ENCODE measurements around the gene NEDD9. TPM values are rescaled to one million over a fixed set of nuclear protein-coding genes. Genes with fewer than 3 reads are reported as not detected.

The NEDD9 gene
- total and polyA plus RNA-seq, 2 donors (not counting 1 experiment from before 2014, with no cell fraction given), result 38.9 to 46.2 TPM

GRCh38 chr6:11246722-11247121 lies 14.3 kb upstream of the NEDD9 start:
- CTCF ChIA-PET, result no interaction called here
- Mint-ChIP-seq H3K9me3 (ENCODE audit: insufficient read depth) (no peaks in the 10 kb centered on the region), H3K4me1 (peaks cover 6% of the 10 kb centered on the region), H3K27me3 (no peaks in the 10 kb centered on the region), H3K4me3 (no peak overlapping the region), H3K27ac (no peak overlapping the region)
- peaks cover 5 to 65% of the 10 kb centered on the region in 2 experiments for H3K36me3 ChIP-seq (replicated peaks in 1 of 2; ENCODE audit: control extremely low read depth in 1 of 2, control insufficient read depth in 1 of 2, extremely low read depth in 1 of 2, insufficient read depth in 2 of 2, low read length in 1 of 2)
- H3K9ac ChIP-seq (ENCODE audit: low read length), result no peak overlapping the region
- H3K4me2 ChIP-seq (replicated peaks; ENCODE audit: low read depth, low read length, poor library complexity, severe bottlenecking), result no peak overlapping the region
- DNase-seq, result no peak
- H3K79me2 ChIP-seq (ENCODE audit: control insufficient read depth, insufficient read depth, low read length), result peaks cover 63% of the 10 kb centered on the region
- H3K4me3 ChIP-seq (ENCODE audit: control extremely low read depth in 1 of 5, extremely low read depth in 1 of 5, insufficient read depth in 1 of 5, low read depth in 2 of 5, low read length in 4 of 5), result no peak overlapping the region
- ATAC-seq (ENCODE audit: low read depth), result no peak
- peaks cover 13% of the 10 kb centered on the region for H4K20me1 ChIP-seq (ENCODE audit: control insufficient read depth, insufficient read depth, low read length, poor library complexity, severe bottlenecking)
- no peak overlapping the region for H2AFZ ChIP-seq (ENCODE audit: insufficient read depth, low read depth, low read length, poor library complexity, severe bottlenecking)
- POLR2A ChIA-PET, result no interaction called here
- peaks cover 0 to 12% (median 8%) of the 10 kb centered on the region in 3 donors for H3K9me3 ChIP-seq (ENCODE audit: control extremely low read depth in 1 of 3, control insufficient read depth in 2 of 3, insufficient read depth in 1 of 3, low read length in 2 of 3)
- H3K27ac ChIP-seq (ENCODE audit: low read length in 2 of 2), result no peak overlapping the region
- 93% methylated on average over 6 of the region's 6 CpGs for WGBS (ENCODE audit: insufficient coverage)
- H3K4me1 ChIP-seq (ENCODE audit: control insufficient read depth in 2 of 2, insufficient read depth in 2 of 2, low read length in 2 of 2), result no peaks in the 10 kb centered on the region
- TF ChIP-seq CTCF (IDR thresholded peaks at IDR 0.05) (no peak), EZH2 (IDR thresholded peaks at IDR 0.05; ENCODE audit: borderline replicate concordance, insufficient read depth, low read depth, low read length, poor library complexity, severe bottlenecking) (no peak)
- intact Hi-C loops (cut with micrococcal nuclease), result no loop called here
- no peaks in the 10 kb centered on the region for H3K27me3 ChIP-seq (replicated peaks in 1 of 4; ENCODE audit: control extremely low read depth in 1 of 4, control insufficient read depth in 3 of 4, insufficient read depth in 4 of 4, low read length in 3 of 4)

DNA sequence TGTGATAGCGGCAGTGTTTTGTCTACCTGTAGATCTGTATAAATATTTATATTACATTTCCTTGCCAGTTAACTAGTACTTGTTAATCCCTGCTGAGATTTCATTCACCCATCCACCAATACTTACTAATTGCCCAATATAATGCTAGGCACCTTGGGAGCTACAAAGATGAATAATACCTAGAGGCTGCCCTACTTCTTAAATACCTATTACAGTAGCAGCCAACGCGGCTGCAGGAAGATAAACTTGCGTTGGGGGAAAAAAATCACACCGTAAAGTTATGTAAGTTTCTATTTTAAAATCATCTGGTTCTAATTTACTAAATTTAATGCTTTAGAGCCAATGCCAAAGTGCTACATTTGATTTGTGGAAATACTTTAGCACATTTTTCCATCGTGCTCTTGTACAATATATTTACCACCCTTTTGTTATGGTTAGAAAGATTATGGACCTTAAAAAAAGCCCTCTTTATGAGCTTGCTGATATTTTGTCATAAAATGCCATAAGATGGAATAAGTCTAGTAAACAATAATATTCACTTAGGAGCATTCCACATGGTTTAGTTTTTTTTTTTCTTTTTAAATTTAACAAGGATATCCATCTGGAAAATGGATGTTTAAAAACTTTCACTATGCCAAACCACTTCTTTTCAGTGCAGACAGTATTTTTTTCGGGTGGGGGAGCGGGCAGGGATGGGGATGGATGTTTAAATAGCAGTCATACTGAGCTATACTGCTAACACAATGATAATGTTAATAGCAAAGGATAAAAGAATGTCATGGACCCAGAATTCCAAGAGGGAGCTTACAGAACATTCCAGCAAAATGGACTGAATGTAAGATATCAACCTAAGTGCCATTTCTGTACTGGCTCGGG lies 13.2 kb upstream of the NEDD9 start:
- Histone ChIP-seq H3K27me3 (replicated peaks in 1 of 4; ENCODE audit: control extremely low read depth in 1 of 4, control insufficient read depth in 3 of 4, insufficient read depth in 4 of 4, low read length in 3 of 4) (no peaks in the 10 kb centered on the region), H3K36me3 (replicated peaks in 1 of 2; ENCODE audit: control extremely low read depth in 1 of 2, control insufficient read depth in 1 of 2, extremely low read depth in 1 of 2, insufficient read depth in 2 of 2, low read length in 1 of 2) (peaks cover 3 to 62% of the 10 kb centered on the region in 2 experiments), H3K27ac (ENCODE audit: low read length in 2 of 2) (no peak overlapping the region), H3K9me3 (ENCODE audit: control extremely low read depth in 1 of 3, control insufficient read depth in 2 of 3, insufficient read depth in 1 of 3, low read length in 2 of 3) (peaks cover 0 to 12% (median 8%) of the 10 kb centered on the region in 3 donors), H4K20me1 (ENCODE audit: control insufficient read depth, insufficient read depth, low read length, poor library complexity, severe bottlenecking) (peaks cover 13% of the 10 kb centered on the region), H3K4me3 (ENCODE audit: control extremely low read depth in 1 of 5, extremely low read depth in 1 of 5, insufficient read depth in 1 of 5, low read depth in 2 of 5, low read length in 4 of 5) (no peak overlapping the region), H3K4me2 (replicated peaks; ENCODE audit: low read depth, low read length, poor library complexity, severe bottlenecking) (no peak overlapping the region), H2AFZ (ENCODE audit: insufficient read depth, low read depth, low read length, poor library complexity, severe bottlenecking) (no peak overlapping the region), H3K79me2 (ENCODE audit: control insufficient read depth, insufficient read depth, low read length) (peaks cover 58% of the 10 kb centered on the region), H3K4me1 (ENCODE audit: control insufficient read depth in 2 of 2, insufficient read depth in 2 of 2, low read length in 2 of 2) (no peaks in the 10 kb centered on the region), H3K9ac (ENCODE audit: low read length) (no peak overlapping the region)
- ATAC-seq (ENCODE audit: low read depth) (no peak), DNase-seq (no peak)
- H3K27ac Mint-ChIP-seq, result no peak overlapping the region
- no peak for TF ChIP-seq CTCF (IDR thresholded peaks at IDR 0.05)
- no peak for TF ChIP-seq EZH2 (IDR thresholded peaks at IDR 0.05; ENCODE audit: borderline replicate concordance, insufficient read depth, low read depth, low read length, poor library complexity, severe bottlenecking)
- H3K4me1 Mint-ChIP-seq, result peaks cover 6% of the 10 kb centered on the region
- intact Hi-C loops (cut with micrococcal nuclease), result no loop called here
- 100% methylated on average over 1 of the region's 9 CpGs for WGBS (ENCODE audit: insufficient coverage)
- no peaks in the 10 kb centered on the region for H3K9me3 Mint-ChIP-seq (ENCODE audit: insufficient read depth)
- H3K4me3 Mint-ChIP-seq, result no peak overlapping the region
- POLR2A ChIA-PET, result no interaction called here
- no peaks in the 10 kb centered on the region for H3K27me3 Mint-ChIP-seq
- CTCF ChIA-PET, result no interaction called here

All from B cell (primary cell).